ENCODE data around the gene SH3BGR.

DNA sequence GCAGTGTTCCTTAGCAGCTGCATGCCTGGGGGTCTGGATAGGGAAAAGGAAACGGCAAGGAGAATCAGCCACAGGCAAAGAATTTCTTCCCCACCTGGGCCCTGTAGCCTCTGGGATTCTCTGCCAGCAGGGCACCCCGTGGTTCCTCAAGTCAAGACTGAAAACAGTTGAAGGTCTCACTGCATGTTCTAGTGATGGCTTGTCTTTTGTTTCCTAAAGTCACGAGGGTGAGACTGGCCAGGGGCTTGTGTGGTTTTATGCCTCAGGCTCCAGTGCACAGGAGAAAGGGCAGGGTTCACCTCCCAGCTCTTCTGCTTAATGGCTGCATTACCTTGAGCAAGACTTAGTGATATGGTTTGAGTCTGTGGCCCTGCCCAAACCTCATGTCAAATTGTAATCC, 107.7 kb downstream of the SH3BGR start:
- TF ChIP-seq POLR2A (IDR thresholded peaks at IDR 0.05) = no peak
- TF ChIP-seq, protein P1, sequence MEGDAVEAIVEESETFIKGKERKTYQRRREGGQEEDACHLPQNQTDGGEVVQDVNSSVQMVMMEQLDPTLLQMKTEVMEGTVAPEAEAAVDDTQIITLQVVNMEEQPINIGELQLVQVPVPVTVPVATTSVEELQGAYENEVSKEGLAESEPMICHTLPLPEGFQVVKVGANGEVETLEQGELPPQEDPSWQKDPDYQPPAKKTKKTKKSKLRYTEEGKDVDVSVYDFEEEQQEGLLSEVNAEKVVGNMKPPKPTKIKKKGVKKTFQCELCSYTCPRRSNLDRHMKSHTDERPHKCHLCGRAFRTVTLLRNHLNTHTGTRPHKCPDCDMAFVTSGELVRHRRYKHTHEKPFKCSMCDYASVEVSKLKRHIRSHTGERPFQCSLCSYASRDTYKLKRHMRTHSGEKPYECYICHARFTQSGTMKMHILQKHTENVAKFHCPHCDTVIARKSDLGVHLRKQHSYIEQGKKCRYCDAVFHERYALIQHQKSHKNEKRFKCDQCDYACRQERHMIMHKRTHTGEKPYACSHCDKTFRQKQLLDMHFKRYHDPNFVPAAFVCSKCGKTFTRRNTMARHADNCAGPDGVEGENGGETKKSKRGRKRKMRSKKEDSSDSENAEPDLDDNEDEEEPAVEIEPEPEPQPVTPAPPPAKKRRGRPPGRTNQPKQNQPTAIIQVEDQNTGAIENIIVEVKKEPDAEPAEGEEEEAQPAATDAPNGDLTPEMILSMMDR (IDR thresholded peaks at IDR 0.05) = no peak
